Right lung (tissue), 5 donors: ENCODE measurements around the gene MYADML2. TPM values are rescaled to one million over a fixed set of nuclear protein-coding genes. Genes with fewer than 3 reads are reported as not detected.
A peak's percentile ranks its signal among the peaks of the same experiment; 100 is the strongest.

Source experiments
- DNase-seq, 2 donors: peaks; one replicate each; pipeline ENCODE4 v3.0.0-alpha.2; 2013
- polyA plus RNA-seq, 5 donors: library from polyadenylated mRNA; unstranded; fragments of 120-200 nt; gene quantifications; one replicate each; pipeline versions ENCODE4 v1.2.1 to v1.2.3, GENCODE V29; 2013; ENCODE audit warnings: inconsistent platforms in 1 of 5, low replicate concordance in 1 of 5; ENCODE audit not compliant: insufficient read length in 5 of 5, insufficient read depth in 1 of 5

The MYADML2 gene
- polyA plus RNA-seq, 5 donors, result 0.10 to 1.2 (median 0.17) TPM; not detected in 1

DNA sequence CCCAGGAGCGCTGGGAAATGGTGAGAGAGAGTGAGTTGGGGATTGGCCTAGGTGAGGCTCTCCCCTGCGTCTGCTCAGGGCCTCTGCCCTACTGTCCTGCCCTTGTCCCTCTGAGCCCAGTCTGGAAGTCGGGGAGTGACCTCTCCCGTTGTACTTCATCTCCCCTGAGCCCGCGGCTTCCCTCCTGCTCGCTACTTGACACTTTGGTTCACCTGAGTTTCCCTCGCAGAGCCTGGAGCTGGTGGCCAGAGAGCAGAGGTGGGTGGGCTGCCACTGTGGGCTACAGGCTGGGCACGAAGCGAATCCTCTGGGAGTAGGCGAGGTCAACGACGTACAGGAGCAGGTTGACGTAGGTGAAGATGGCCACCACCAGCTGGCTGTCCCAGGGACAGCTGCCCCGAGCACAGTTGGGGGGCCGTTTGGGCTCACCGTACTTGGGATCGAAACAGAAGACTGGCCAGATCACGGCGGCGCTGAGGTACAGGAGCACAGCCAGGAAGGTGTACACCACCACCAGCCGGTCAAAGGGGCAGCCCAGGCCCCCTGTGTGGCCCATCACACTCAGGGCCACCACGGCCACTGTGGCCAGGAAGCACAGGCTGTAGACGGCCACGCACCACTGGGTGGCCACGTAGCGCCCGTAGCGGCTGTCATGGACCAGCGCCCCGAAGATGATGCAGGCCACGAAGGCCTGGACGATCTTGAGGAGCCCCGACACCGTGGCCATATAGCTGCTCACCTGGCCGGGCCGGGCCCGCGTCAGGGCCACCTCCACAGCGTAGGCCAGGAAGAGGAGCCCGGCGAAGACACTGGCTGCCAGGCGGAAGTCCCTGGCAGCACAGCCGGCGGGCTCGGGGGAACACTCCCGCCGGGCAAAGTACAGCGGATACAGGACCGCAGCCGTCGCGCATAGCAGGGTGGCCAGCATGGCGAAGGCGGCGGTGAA, 6.2 kb downstream of the MYADML2 start:
- DNase-seq, result no peak

DNA sequence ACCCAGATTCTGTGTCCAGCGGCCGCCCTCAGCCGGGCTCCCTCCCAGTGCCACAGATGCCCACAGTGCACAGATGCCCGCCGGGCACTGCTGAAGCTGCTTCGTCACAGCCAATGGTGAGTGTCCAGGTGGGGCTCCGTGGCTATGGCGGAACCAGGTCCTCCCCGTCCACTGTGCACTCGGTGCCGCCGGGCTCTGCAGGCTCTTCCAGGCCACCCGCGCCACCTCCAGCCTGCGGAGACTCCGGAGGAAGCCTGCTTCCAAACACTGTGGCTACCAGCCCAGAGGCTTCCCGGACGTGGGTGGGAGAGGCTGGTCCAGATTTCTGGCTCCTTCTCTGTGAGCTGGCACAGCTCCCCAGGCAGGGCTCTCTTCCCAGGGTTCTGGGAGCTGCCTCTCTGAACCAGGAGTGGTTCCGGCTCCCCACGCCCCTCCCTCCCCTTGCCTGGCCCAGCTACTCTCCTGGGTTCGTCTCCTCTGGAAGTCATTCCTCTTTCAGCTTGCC, 7.1 kb downstream of the MYADML2 start:
- DNase-seq, result no peak

DNA sequence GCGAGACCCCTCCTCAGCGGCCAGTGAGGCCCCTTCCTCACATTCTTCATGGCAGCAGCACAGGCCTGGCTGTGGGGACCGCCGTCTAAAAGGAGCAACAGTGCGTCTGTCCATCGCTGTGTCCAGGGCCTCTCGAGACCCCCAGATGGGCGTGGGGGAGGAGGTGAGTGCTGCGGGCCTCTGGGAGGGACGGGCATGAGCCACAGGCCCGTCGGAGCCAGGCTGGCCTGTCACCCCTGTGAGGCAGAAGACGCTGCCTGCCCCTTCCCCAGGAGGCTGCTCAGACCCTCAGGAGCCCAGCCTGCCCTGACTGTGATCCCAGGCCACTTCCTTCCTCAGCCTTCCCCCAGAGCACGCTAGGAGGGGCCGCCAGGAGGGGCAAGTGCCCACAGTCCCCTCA, 7.8 kb downstream of the MYADML2 start:
- DNase-seq, result no peak

DNA sequence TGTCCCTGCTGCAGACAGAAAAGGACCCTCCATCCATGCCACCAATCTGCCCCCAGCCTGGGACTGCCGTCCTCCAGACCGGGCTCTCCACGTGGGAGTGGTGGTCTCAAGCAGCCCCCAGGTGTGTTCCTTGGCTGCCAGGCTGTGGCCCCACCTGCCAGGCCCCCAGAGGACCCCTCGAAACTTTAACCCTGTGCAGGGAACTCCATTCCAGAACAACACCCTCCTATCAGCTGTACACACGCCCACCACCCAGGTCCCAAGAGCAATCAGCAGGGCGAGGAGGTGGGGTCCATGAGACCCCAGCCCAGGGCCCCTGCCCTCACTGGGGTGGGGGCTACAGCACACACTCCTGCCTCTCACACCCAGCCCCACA, 11.3 kb downstream of the MYADML2 start:
- DNase-seq, result no peak

DNA sequence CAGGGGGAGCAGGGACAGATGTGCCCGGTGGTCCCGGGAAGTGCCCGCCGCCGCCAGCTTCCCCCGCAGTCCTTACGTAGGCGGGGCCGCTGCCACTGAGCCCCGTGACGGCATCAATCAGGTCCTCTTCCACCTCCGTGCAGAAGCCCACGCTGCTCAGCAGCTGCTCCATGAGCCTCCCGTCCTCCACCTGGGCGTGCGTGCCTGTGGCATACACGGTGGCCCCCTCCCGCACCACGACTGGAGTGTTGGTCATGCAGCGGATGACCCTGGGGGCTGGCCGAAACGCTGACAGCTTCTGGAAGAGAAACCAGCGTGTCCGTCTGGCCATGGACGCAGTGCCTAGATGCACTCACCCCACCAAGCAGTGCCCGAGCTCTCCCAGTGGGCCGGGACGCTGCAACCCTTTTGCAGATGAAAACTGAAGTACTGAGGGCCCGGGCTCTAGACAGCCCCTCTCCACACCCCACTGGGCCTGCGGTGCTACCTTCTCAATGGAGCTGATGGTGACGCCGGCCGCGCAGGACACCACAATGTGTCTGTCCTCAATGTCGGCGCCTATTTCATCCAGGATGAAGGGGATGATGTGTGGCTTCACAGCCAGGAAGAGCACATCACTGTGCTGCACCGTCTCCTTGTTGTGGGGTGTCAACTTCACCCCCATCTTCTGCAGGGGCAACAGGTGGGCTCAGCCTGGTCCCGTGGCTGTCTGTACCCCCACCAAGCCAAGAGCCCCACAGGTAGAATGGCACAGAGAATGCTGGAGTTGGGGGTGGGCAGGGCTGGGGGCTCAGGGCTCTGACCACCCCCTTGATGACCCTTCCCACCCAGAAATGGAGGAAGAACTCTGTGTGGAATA, 12.0 kb downstream of the MYADML2 start:
- no peak for DNase-seq

DNA sequence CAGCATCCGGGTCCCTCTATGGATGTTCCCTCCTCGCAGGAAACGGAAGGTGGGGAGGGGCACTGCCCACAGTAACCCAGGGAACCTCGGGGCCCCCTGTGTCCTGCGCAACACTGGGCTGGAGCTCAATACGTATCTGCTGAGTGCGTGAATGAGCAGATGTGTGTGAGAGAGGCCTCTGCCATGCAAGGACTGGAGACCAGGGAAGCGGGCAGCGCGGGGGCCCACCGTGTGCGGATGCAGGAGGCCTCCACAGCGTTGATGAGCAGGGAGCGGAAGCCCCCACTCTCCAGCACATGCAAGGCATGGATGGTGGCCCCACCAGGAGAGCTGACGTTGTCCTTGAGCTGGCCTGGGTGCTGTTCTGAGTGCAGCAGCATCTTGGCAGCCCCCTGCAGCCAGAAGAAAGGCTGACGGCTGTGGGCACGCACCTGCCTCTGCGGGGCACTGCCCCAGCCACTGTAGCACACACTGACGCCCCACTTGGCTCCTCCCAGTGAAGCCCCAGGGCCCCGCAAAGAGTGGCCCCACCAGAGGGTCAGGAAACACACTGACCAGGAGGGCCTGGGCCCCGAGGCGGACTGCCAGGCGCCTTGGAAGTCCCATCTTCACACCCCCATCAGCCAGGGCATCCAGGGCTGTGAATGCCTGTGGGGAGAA, 12.8 kb downstream of the MYADML2 start:
- DNase-seq, result no peak

DNA sequence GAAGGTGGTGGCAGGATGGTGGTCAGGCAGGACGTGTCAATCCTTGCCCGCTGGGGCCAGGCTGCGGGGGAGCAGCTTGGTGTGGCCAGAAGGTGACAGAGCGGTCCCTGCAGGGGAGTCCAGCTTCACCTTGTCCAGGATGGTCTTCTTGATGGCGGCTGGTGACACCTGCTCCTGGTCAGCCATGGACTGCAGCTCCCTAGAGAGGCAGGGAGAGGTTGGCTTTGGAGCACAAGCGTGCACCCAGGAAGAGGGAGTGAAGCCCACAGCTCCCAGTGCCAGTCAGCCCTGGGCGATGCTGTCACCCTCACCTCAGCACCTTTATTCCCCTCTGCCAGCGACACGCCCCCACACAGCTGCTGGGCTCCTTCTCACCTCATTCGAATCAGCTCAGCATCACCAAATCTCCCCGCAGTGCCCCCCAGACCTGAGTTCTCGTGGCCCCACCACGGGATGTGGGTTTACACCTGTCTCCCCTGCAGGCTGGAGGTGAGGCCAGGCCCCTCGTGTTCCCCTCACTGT, 13.8 kb downstream of the MYADML2 start:
- no peak for DNase-seq

DNA sequence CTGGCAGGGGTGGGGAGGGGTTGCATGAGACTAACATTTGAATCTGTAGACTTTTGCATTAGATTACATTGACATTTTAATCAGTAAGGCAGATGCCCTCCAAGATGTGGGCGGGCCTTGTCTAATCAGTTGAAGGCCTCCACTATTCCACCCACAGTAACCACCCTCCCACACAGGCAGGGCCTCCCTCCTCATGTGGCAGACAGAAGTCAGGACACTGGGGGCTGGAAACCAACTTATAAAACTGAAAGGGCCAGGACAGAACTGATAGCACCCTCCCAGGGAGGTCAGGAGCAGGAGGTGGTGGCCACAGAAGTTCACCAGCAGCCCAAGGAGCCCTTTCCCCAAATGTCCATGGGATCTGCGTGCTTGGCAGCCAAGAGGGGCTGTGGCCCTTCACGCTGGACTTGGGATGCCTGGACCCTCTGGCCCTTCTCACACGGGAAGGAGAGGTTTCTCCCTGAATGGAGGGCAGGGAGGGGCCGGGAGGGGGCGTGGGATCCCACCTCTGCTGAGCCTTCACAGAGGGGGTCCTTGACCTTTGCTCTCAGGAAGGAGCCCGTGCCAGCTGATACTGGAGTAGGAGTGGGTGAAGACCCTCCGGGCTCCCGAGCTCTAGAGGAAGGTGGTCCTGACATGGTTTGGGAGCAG, 14.6 kb downstream of the MYADML2 start:
- no peak for DNase-seq

DNA sequence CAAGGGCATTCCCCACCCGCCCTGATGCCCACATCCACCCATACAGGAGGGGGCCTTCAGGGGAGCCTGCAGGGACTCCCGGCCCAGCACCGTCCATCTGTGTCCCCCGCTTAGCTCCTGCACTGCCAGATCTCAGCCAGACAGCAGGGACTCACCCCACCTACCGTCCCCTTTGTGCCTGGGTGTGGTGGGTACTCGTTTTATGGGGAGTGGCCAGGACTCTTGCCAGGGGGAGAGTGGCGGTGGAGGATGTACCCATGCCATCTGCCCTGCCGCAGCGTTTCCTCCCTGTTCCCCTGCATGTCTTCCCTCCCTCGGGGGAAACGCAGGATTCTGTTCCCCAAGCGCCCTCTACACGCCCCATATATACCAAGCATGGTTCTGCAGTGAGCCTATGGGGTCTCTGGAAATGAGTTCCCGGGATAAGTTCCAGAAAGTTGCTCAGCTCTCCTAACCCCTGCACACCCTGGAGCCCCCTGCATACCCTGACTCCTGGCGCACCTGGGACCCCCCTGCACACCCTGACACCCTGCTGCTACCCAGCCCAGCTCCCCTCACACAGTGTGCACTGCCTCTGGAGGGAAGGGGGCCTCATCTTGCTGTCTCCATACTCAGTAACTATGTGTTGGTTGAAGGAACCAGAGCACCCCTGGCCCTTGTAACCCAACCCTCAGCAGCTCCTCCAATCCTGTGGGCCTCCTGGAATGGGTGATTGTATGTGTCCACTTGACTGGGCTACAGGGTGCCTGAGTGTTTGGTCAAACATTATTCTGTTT, 15.3 kb downstream of the MYADML2 start:
- DNase-seq, result no peak

DNA sequence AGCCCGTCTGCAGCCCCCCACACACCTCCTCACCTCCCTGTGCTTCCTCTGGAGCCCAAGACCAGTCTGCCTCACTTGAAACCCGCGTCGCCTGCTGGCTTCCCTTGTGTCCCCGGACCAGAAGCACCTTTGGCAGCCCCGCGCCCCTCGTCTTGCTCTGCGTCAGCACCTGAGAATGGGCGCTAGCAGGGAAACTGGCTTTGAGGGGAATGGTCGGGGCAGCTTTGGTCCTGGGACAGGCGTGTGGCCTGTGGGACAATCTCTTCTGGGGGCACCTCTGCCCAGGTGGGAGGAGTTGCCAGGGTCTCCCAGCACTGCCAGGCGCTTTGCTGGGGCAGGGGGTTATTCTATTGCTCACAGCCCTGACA, 15.9 kb downstream of the MYADML2 start:
- no peak for DNase-seq

DNA sequence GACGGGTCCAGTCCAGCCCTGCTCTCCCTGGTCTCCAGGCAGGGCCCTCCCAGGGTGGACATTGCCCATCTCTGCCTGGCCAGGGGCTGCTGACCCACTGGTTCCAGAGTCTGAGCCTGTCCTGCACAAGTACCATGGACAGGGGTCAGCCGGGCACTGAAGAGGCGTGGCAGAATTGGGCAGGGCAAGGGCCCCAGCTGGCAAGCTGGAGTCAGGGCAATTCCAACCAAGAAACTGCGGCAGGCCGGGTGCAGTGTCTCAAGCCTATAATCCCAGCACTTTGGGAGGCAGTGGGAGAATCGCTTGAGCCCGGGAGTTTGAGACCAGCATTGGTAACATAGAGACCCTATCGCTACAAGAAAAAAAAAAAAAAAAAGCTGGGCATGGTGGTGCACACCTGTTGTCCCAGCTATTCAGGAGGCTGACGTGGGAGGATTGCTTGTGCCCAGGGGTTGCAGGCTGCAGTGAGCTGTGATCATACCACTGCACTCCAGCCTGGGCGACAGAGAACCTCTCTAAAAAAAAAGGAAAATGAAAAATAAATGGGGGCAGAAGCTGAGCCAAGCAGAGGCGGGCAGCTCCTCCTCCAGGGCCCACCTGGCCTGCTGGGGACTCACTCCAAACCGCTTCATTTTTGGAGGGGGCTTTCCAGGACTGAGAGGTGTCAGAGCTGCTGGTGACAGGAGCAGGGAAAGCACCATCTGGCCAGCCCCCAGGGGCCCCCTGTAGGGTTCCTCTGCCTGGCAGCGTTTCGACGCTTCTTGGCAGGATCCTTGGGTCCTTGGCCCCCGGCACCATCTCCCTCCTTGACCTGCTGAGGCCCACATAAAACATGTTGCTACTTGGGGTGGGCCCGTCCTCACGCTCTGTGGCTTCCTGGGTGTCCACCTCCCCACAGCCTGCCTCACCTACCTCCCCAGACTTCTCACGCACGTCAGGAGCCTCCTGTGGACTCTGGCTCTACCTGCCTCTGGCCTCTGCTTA, 16.6 kb downstream of the MYADML2 start:
- no peak for DNase-seq

DNA sequence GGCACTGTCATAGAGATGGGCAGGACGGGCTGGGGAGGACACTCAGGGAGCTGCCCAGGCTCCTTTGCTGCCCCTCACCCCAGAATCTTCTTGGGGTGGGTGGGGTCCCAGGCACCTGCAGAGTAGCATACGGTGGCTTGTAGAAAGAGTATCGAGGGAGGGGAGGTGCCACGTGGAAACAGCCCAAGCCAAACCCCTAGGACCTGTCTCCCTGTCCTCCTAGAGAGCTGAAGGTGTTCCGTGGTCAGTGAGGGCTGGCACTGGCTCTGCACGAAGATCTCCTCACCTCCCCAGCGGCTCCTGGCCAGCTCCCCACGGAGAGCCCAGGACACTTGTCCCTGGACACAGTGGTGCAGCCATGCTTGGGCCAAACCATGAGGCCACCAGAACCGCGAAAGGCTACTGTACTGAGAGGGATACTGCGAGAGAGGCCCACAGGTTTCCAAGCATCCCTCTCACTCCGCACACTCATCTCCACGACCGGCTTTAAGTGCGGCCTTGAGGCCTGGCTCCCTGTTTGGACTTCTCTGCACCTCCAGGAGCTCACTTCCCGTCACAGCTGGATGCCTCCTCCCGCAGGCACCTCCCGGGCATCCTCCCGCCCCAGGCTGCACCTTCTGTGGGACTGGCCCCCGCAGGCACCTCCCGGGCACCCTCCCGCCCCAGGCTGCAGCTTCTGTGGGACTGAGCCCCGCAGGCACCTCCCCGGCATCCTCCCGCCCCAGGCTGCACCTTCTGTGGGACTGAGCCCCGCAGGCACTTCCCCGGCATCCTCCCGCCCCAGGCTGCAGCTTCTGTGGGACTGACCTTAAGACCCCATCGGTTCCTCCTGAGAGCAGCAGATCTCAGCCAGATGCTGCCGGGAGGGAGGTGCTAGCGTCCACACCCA, 17.5 kb downstream of the MYADML2 start:
- no peak for DNase-seq

DNA sequence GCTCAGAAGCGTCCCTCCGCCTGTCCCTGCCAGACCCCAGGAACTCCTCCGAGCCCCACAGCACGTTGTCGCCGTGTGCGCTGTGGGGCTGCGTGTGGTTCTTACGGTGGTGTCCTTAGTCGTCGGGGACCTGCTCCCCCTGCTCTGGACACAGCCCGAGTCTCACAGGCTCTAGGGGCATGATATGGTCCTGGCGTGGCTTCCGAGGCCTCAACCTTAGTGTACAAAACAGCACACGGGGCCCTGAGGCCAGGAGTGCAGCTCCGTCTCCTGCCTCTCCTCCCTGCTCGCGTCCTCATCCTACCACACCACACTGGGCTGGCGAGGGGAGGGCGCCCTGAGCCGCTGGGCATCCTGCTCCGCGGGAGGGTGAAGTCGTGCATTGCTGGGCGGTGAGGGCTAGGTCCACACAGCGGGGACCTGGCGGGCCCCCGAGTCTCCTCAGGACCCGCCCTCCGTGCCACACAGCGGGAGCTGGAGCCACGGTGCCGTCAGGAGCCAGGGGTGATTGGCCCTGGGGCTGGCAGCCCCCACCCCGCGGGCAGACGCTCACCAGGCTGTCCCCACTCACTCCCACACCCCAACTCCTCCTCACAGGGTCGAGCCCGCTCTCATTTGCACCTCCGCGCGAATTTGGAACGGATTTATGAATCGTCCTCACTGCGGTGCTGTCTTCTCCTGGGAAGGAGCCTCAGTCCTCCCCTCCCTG, 18.3 kb downstream of the MYADML2 start:
- DNase-seq, result no peak

DNA sequence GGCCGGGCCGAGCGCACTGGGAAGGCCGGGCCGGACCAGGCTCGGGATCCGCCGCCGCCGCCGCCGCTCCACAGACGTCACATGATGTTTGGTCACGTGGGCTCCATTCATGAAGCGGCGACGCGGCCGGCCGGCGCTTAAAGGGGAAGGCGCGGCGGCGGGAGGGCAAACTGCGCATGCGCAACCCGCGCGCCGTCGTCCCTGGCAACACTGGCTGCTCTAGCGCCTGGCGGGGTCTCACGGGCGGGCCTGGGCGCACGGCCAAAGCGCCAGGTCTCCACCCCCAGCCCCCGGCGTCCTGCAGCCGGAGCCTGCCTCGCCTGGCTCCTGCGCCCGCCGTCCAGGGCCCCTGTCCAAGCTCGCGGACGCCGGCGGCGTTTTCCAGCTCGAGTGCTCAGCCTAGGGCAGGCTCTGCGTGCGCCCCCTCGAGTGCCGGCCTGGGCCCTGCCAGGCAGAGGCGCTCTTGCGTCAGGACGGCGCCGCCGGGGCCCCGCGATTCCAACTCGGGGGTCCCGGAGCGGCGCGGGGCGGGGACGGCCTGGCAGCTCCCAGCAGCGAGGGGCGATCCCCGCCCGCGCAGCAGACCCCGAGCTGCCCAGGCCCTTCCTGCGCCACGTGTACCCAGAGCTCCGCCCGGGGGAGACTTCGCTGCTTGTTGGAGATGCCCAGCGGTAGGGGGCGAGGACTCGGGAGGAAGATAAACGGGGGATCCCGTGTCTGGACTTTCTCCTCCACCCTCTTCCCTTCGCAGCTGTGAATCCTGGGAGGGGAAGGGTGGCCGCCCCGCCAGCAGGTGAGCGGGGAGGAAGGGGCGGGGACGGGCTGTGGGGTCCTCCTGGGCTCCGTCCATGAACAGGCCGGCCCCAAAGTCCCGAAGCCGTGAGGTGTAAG, 19.1 kb downstream of the MYADML2 start, which contains the start of gene MAFG:
Gene MAFG, minus strand, starts transcription at position 83 of the 891 bp plus-strand sequence. CDS start 4,550 bp downstream, outside the sequence.
- DNase-seq, result peak; percentile 96 to 97

DNA sequence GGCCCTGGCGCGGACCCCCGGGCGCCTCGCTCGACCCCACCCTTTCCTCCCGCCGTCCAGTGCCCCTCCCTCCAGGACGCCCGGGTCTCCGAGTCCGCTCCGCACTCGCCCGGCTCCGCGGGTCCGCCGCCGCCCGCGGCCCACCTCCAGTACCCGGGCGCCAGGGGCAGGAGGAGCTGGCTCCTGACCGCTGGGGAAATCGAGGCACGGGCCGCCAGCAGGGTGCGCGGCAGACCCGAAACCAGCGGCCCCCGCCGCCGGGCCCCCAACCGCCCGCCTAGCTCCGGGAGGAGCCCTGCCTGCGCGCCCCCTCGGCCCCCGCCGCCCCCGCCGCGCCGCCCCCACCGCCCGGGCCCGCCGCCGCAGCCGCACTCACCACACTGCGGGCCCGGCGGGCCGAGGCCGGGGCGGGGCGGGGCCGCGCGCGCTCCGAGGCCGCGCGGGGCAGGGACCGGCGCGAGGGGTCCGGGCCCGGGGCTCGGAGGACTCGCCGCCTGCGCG, 19.8 kb downstream of the MYADML2 start:
- DNase-seq, result no peak
